NCI-H187 treated with DMSO at 0.1 percent for 48 hours (cell line): ENCODE results near the gene KHDRBS2.

Source experiments
- DNase-seq: peaks from one replicate; lab custom pipeline; 2025; lab: John Stamatoyannopoulos, UW

KHDRBS2 gene

DNA sequence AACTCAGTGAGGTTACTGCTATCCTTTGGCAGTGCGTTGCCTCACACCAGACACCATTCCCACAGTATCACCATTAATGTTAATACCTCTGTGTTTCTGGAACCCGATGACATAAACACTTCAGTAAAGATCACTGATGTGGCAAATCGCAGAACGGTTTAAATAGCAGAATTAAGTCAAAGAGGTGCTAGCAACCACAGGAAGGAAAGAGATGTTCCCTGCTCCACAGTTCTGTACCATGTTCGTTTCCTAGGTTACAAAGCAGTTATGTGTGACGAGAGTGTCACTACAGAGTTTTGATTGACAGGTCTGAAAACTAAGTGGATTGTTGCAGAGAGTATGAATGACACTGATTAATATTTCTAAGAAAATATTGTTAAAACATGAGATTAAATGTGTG lies 272.3 kb downstream of the KHDRBS2 start:
- no peak for DNase-seq

DNA sequence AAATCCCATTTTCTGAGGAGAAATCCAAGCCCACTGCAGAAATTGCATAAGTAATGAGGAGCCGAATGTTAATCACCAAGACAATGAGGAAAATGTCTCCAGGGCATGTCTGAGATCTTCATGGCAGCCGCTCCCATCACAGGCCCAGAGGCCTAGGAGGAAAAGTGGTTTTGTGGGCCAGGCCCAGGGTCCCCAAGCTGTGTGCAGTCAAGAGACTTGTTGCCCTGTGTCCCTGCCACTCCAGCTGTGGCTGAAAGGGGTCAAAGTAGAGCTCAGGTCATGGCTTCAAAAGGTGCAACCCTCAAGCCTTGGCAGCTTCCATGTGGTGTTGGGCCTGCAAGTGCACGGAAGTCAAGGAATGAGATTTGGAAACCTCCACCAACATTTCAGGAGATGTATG lies 276.6 kb downstream of the KHDRBS2 start:
- DNase-seq: no peak

DNA sequence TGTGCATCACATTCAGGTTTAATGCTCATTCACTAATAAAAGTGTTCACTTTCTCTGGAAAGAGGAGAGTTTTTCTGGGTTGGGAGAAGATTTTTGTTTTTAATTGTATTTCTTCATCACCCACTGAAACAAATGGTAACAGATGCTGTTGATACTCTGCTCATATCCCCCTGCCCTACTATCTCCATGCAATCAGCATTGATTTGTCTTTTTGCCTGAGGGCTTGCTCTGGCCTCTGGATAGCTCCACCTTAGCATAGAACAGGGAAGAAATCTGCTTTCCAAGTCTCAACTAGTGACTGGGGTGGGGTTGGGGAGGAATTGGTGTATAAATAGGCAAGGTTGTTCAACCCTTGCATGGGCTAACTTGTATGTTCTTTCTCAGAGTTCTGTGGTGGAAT lies 296.4 kb downstream of the KHDRBS2 start:
- DNase-seq: no peak

DNA sequence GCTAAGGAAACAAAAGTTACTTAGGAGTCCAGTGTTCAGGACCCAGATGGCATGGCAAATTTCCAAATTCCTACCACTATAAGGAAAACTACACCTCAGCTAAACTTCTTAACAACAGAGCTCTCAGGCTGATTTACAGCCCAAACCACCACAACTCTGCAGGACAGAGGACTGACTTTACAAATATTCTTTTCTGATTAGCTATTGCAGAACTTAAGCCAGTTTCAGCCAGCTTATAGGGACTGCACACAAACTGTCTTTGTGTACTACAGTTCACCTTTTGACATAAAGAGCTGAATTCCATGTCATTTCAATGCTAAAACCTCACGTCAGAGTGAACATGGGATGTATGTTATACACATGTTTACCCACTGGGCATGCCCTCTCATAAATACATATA lies 305.4 kb downstream of the KHDRBS2 start:
- no peak for DNase-seq

DNA sequence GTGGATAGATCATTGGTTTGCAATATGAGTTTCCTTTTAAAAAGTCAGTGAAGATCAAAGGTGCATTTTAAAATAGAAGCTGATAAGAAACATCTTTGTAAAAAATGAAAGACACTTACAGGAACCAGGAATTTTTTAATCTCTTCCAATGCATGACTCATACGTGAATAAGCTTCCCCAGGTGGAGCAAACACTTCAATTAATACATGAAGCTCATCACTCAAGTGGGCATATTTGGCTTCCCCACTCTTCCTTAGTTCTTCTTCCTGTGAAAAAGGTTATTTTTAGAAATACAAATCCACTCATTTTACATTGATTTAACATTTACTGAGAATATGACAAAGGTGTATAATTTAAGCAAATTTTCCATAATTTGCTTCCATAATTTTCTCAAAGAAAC lies 308.1 kb downstream of the KHDRBS2 start:
- no peak for DNase-seq

DNA sequence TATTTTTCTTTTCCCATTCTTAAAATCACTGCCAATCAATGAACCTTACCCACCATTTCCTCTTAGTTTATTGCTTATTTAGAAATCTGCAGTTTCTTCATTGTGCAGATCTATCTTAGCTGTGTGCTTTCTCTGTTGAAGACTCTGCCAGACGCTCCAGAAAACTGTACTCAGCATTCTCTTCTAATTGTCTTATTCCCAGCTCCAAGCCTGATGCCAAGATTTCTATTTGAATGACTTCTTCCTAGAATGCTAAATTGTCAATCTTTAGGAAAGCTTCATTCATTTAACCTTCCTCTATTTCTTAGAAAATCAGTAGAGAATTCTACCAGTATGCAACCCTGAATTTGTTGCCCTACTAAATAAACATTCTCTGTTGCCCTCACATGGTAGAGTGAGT lies 308.9 kb downstream of the KHDRBS2 start:
- DNase-seq: no peak

DNA sequence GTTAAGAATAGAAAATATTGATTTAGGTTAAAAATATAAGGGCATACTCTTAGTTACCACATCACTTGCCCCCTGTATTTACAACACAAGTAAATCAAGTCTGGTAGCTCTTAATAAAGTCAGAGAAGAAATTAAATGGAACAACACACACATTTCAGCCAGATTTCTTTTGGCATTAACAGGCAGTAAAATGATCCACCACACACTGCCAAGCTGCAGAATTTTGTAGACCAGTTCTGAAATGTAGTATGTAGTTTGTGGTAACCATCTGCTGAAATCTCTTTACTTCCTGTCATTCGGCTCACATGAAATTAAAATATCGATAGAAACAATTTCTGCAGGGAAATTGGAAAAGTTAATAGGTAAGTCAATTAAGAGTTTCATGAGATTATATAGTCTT lies 326.8 kb downstream of the KHDRBS2 start:
- no peak for DNase-seq

DNA sequence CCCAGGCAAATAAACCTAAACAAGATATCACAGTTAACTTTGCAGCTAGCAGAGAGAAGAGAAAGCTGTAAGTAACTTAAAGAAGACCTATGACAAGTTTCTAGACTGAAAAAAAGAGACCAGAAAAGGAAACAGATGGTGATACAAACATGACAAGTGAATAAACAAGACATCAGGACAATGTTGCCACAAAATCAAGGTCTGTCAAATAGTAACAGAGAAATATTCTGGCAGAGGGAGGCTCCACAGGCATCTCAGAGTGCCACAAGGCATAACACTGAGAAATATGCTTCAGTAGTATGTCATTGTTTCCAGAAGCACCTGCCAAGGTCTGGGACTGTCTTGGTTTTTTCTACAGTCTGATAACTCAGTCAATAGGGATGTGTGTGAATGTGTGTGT lies 332.2 kb downstream of the KHDRBS2 start:
- DNase-seq: no peak

DNA sequence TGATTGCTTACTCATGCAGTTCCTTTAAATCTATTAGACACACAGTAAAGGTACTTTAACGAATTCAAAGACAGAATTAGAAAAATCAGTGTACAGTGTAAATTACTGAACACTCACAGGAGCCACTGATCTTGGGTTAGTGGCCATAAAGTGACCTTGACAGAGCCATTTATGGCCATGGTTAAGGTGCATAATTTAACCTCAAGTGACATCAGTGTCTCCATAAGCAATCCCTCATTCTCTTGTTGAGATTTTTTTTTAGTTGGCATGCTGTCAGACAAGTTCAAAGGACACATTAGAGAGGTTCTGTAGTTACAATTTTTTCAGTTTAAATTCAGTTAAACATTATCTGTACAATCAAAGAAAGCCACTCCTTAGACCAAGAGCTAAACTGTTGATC lies 334.4 kb downstream of the KHDRBS2 start:
- DNase-seq: no peak

DNA sequence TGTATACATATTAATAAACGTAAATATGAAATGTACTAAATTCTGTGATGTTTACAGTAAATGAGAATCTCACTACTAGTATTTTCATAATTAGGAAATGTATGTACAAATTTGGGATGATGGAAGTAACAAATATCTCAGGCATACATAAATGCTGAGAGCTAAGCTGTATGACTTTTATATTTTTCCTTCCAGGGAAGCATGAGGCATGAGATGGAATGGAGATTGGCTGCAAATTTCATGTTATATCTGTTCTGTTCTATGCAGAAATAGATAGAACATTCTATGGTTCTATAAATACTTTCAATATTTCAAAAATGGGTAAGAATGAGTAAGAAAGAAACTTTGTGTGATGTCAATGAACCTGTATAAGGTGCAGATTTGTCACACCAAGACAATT lies 335.2 kb downstream of the KHDRBS2 start:
- no peak for DNase-seq

DNA sequence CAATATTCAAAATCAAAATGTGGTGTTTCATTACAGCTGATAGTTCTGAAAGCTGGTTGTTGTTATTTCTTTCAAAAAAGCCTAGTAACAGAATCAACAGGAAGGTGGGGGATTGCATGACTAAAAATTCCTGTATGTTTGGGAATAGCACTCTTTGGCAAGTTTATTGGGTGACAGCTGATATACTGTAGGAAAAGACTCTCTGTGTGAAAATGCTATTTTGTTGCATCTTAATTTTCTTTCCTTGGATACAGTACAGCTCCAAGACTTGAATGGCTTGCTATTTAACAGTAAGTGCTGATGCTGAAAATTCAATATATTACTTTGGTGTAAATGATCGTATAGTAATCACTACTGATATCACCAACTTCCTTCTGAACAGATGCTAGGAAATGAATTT lies 336.1 kb downstream of the KHDRBS2 start:
- no peak for DNase-seq

DNA sequence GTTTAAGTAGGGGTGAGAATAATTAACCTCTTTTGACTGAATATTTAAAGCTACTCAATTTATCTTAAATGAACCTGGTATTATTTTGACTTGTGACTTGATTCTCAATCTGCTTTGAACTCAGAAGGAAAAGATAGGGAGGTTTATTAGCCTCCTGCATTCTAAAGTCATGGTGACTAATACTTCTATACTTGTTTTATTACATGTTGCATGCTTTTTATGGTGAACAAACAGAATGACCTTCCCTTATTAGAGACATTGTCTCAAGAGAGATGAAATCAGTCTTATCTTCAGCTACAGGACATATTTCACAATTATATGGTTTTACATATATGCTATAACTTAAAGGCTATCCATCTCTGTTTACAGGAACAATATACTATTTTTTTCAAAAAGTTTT lies 336.9 kb downstream of the KHDRBS2 start:
- DNase-seq: no peak

DNA sequence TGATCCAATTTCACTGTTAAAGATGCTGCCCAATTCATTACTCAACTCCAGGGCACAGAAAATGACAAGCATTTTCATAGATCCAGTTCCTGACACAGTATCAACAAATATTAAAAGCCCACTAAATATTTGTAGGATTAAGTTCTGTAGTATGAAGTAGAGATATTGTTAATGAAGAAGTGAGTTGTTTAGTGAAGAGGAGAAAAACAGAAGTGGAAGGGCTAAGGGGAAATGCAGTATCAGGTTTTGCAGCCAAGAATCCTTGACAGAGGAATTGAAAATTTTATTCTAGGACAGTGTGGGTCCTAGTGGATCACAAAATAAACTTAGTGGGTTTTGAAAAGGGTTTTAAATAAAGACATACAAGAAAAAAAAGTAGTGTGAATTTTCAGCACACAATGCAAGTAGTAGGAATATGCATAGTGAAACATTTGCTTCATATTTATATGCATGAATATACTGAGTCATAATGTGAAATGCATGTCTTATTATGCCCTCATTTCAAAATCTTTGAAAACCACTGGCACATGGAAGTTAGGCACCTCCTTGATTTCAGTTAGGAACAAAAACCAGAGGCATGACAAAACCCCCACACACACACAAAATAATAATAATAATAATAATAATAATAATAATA lies 338.6 kb downstream of the KHDRBS2 start:
- no peak for DNase-seq

DNA sequence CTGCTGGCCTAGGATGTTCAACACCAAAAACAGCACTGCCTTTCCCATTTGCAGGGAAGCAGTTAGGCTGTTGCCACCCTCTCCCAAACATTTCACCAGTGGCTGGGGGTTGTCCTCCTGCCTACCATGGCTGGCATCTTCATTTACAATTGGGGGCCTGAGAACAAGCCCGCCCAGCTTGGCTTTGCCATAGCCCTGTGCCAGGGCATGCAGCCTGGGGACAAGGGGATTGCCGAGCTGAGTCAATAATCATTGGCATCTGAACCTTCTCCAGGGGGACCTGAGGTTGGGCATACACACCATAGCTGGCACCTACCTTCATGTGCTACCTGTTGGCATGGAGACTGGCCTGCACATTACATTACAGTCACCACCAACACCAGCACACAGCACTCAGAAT lies 345.1 kb downstream of the KHDRBS2 start:
- no peak for DNase-seq

DNA sequence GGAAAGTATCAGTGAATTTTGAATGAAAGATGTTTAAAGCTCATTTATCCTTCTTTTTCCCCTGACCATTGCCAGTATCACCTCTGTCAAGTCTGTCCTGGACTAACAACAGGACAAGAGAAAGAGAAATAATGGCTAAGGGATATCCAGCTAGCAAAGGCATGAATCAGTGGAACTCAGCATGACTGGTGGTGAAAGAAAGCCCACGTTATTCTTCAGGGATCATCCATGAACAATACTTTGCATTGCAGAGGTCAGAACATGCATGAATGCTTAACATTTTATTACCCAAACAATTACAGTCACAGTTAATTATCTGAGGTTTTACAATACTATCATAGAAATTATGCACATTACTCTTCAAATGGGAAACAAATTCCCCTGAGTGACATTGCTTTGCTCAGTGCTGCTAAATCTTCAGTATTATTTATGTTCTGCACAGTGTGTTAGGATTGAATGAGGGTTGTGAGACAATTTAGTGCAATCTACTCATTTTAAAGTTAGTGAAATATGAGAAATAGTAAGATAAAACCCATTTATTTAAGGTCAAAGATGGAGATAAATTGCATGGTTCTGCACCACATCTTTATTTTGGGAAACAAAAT lies 350.7 kb downstream of the KHDRBS2 start:
- no peak for DNase-seq

DNA sequence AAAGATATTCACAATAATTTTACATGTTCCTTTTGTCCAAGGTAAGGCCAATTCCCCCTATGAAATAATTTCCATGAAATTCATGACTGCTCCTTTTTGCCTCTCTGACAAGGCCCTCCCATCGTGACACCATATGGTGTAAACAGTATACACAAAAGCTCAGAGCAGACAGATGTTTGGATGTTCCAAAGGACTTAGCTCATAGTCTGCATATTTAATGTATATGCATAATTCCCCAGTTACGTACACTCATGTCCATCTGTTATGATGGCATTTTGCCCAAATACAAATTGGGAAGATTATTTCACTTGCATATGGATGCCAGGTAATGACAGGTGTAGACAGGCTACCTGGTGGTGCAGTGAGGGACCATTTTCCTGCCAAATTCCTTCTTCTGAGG lies 376.5 kb downstream of the KHDRBS2 start:
- no peak for DNase-seq

DNA sequence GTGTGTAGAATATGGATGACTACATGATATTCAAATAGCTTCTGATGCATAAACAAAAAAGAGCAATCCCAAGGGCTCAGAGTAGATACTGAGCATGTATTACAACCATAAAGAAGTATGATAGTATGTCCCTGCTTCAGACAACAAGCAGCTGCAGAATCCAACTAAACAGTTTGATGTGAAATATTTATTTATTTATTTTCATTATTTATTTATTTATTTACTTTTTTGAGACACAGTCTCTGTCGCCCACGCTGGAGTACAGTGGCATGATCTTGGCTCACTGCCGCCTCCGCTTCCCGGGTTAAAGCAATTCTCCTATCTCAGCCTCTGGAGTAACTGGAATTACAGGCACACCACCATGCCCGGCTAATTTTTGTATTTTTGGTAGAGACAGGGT lies 384.3 kb downstream of the KHDRBS2 start:
- no peak for DNase-seq

DNA sequence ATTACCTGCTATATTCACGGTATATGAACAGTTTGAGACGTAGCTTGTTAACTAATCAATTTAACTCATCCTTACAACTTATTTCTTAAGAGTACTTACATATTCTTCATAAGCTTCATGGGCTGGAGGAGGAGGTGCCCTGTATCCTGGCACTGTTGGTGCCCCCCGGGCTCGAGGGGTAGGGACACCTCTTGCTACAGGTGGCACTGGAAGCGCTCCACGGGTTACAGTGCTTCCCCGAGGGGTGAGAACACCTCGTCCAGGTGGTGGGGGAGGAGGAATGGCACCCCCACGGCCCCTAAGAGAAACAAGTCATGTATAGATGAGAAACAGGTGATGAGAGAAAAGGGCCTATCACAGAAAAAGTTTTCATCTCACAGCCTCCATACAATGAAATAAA lies 391.5 kb downstream of the KHDRBS2 start:
- DNase-seq: no peak

DNA sequence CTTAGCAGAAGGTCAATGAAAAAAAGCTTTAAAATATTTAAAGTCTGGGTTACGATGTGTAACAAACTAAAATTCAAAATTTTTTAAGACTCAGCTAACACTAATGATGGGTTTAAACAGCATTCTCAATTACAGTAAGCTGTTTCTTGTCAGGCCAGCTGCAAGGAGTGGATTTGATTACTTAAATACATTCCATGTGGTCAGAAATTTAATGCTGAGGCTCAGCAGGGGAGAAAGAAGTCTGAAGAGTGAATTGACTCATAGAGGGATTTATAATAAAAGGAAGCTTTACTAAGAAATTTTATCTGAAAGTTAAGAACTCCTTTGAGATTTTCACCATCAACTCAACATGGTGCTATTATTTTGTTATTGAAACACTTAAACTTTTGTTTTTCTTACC lies 398.6 kb downstream of the KHDRBS2 start:
- no peak for DNase-seq

DNA sequence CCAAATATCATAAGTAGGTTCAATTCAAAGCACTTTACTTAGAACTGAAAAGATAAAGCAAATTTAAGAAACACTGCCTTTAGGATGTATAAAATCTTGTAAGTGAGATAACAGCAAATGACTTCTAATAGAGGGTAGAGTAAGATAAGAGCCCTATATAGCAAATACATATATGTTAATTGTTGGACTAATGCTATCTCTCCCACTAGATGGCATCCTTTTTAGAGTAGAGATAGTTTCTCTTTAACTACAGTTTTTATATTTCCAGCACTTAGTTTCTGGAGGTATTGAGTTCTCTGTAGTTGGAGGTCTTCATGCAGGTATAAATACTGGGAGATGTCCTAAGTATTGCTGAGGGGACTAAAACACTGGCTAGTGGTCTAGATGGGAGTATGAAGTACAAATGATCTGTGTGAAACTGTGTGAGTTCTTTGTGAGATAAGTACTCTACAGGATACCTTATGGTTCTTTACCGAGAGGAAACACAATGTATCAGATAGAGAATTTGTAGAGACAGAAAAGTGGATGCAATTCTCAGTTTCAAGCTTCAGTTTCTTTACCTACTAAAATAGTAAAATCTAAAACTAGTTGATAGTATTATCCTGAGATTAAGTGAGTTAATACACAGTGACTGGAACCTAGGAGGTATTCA lies 399.3 kb downstream of the KHDRBS2 start:
- DNase-seq: no peak

DNA sequence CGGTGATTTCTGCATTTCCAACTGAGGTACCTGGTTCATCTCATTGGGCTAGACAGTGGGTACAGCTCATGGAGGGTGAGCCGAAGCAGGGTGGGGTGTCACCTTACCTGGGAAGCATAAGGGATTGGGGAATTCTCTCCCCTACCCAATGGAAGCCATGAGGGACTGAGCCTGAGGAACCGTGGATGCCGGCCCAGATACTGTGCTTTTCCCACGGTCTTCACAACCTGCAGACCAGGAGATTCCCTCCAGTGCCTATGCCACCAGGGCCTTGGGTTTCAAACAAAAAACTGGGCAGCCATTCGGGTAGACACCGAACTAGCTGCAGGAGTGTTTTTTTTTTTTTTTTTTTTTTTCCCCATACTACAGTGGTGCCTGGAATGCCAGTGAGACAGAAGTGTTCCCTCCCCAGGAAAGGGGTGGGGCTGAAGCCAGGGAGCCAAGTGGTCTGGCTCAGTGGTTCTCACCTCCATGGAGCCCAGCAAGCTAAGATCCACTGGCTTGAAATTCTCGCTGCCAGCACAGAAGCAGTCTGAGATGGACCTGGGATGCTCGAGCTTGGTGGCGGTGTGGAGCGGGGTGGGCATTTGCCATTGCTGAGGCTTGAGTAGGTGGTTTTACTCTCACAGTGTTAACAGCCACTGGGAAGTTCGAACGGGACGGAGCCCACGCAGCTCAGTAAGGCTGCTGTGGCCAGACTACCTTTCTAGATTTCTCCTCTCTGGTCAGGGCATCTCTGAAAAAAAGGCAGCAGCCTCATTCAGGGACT lies 416.2 kb downstream of the KHDRBS2 start:
- no peak for DNase-seq

DNA sequence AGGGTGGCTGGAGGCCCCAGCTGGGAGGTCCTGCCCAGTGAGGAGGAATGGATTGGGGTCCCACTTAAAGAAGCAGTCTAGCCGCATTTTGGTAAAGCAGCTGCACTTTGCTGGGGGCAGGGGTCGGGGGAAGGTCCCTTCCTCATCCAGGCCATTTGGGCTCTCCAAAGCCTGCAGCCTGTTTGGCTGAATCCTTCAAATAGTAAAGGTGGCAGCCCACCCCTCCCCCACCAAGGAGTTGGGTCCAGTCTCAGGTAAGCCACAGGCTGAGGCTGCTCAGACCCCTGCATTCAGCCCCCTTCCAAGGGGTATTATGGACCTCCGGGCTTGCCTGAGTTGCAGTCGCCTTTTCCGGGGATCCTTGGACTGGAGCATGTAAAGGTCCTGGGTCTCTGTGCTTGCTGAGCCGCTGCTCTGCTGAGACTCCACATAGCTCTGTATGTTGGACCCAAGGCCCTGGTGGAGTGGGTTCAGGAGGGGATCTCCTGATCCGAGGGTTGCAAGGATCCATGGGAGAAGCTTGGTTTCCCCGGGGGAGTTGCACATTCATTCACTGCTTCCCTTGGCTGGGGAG lies 417.4 kb downstream of the KHDRBS2 start:
- DNase-seq: no peak

DNA sequence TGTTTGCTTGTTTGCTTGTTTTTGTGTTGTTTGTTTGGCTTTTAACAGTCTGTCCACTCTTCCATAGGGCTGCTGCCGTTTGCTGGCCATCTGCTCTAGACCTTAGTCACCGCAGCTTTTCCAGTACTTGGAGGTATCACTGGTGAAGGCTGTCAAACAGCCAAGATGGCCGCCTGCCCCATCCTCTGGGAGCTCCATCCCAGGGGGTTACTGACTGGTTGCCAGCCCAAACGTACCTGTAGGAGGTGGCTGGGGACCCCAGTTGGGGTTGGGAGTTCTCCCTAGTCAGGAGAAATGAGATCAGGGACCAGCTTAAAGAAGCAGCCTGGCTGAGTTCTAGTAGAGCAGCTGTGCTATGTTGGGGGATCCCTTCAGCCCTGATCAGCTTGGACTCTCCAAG lies 418.4 kb downstream of the KHDRBS2 start:
- no peak for DNase-seq
